Glutamatergic neuron (in vitro differentiated cells): Measurements from ENCODE around the gene ICAM3. TPM values are rescaled to one million over a fixed set of nuclear protein-coding genes. Genes with fewer than 3 reads are reported as not detected.

ENCODE experiments used
- DNase-seq: peaks from one replicate; pipeline ENCODE4 v3.0.0; 2022
- H3K27ac Mint-ChIP-seq: one replicate; pipeline ENCODE4 v1.8.0; 2020; ENCODE audit warnings: mild to moderate bottlenecking, mixed read lengths, inconsistent platforms; ENCODE audit not compliant: unreplicated experiment
- H3K27me3 Mint-ChIP-seq: one replicate; pipeline ENCODE4 v1.8.0; 2020; ENCODE audit warnings: mild to moderate bottlenecking, moderate library complexity, mixed read lengths, inconsistent platforms; ENCODE audit not compliant: unreplicated experiment
- H3K36me3 Mint-ChIP-seq: one replicate; pipeline ENCODE4 v1.8.0; 2020; ENCODE audit warnings: mild to moderate bottlenecking, mixed read lengths, inconsistent platforms; ENCODE audit not compliant: unreplicated experiment
- H3K4me1 Mint-ChIP-seq: one replicate; pipeline ENCODE4 v1.8.0; 2020; ENCODE audit warnings: mild to moderate bottlenecking, low read depth, mixed read lengths, inconsistent platforms; ENCODE audit not compliant: unreplicated experiment
- H3K4me3 Mint-ChIP-seq: one replicate; pipeline ENCODE4 v1.8.0; 2020; ENCODE audit warnings: mild to moderate bottlenecking, mixed read lengths, inconsistent platforms; ENCODE audit not compliant: unreplicated experiment
- H3K9me3 Mint-ChIP-seq: one replicate; pipeline ENCODE4 v1.8.0; 2020; ENCODE audit warnings: mild to moderate bottlenecking, moderate library complexity, mixed read lengths, inconsistent platforms; ENCODE audit not compliant: unreplicated experiment
- CTCF ChIP-seq: fragments of 200-600 bp; sonication (generic); IDR thresholded peaks from one replicate; pipeline ENCODE4 v1.5.0; 2021; ENCODE audit not compliant: partially characterized antibody, unreplicated experiment
- total RNA-seq: library from RNA; stranded (reverse); fragmentation: NEBNext Ultra II Directional; extraction: Animal tissue kit (Norgen Biotek cat#: 25700); gene quantifications from one replicate; pipeline ENCODE4 v1.2.1, GENCODE V29; 2021; ENCODE audit not compliant: unreplicated experiment

The ICAM3 gene
- total RNA-seq, 1 donor from 2014 or later = 2.0 TPM

GRCh38 chr19:10362259-10362658 lies 22.8 kb upstream of the ICAM3 start:
- Mint-ChIP-seq H3K27ac (no peak overlapping the region), H3K27me3 (peaks cover 2% of the 10 kb centered on the region), H3K4me1 (no peaks in the 10 kb centered on the region), H3K9me3 (peaks cover 4% of the 10 kb centered on the region), H3K4me3 (no peak overlapping the region), H3K36me3 (no peaks in the 10 kb centered on the region)
- no peak for TF ChIP-seq CTCF
- DNase-seq = no peak

GRCh38 chr19:10361569-10362011 lies 22.2 kb upstream of the ICAM3 start:
- DNase-seq = no peak
- Mint-ChIP-seq H3K27me3 (peaks cover 2% of the 10 kb centered on the region), H3K9me3 (peaks cover 4% of the 10 kb centered on the region), H3K36me3 (no peaks in the 10 kb centered on the region), H3K4me1 (no peaks in the 10 kb centered on the region), H3K27ac (no peak overlapping the region), H3K4me3 (no peak overlapping the region)
- TF ChIP-seq CTCF = no peak

GRCh38 chr19:10356431-10356830 lies 17.0 kb upstream of the ICAM3 start:
- Mint-ChIP-seq H3K4me3 (no peak overlapping the region), H3K9me3 (peaks cover 2% of the 10 kb centered on the region), H3K4me1 (peaks cover 5% of the 10 kb centered on the region), H3K36me3 (no peaks in the 10 kb centered on the region), H3K27ac (no peak overlapping the region), H3K27me3 (peaks cover 4% of the 10 kb centered on the region)
- no peak for DNase-seq
- TF ChIP-seq CTCF = no peak

GRCh38 chr19:10353793-10354391 lies 14.5 kb upstream of the ICAM3 start:
- Mint-ChIP-seq H3K36me3 (no peaks in the 10 kb centered on the region), H3K27me3 (peaks cover 4% of the 10 kb centered on the region), H3K4me1 (peaks cover 5% of the 10 kb centered on the region), H3K9me3 (peaks cover 2% of the 10 kb centered on the region), H3K4me3 (peak overlapping the region; percentile 88), H3K27ac (peak overlapping the region; percentile 96)
- peak; percentile 98 for DNase-seq
- TF ChIP-seq CTCF = no peak

GRCh38 chr19:10352764-10353671 lies 13.6 kb upstream of the ICAM3 start:
- peak; percentile 97 for DNase-seq
- Mint-ChIP-seq H3K4me1 (peaks cover 5% of the 10 kb centered on the region), H3K27me3 (peaks cover 4% of the 10 kb centered on the region), H3K9me3 (peaks cover 2% of the 10 kb centered on the region), H3K27ac (peak overlapping the region; percentile 96), H3K4me3 (peak overlapping the region; percentile 88), H3K36me3 (no peaks in the 10 kb centered on the region)
- TF ChIP-seq CTCF = no peak
